Frontal cortex (tissue), 4 donors: ENCODE data around the gene BTN2A1. TPM values are rescaled to one million over a fixed set of nuclear protein-coding genes. Genes with fewer than 3 reads are reported as not detected.
"Not testable (repeated sequence)": the region's sequence is repeated elsewhere in the genome, so short reads cannot be mapped to it uniquely, and the experiment has no call there.

Experiments
- DNase-seq, 2 donors: peaks; one replicate each; pipeline ENCODE4 v3.0.0; 2012; ENCODE audit warnings: low spot score in 2 of 2
- FAIRE-seq: peaks from 2 replicates; lab custom pipeline; 2012; peaks lifted over from hg19 to GRCh38; lab: Jason Lieb, UNC
- total RNA-seq: library from RNA; depleted of rRNA; stranded (reverse); fragments of >200 nt; gene quantifications from one replicate; pipeline ENCODE4 v1.2.3, GENCODE V29; 2014
- donor health status: control.
- donor health status: control.
- donor health status: control.

The BTN2A1 gene
- total RNA-seq, 1 donor from 2014 or later = 10.2 TPM

DNA sequence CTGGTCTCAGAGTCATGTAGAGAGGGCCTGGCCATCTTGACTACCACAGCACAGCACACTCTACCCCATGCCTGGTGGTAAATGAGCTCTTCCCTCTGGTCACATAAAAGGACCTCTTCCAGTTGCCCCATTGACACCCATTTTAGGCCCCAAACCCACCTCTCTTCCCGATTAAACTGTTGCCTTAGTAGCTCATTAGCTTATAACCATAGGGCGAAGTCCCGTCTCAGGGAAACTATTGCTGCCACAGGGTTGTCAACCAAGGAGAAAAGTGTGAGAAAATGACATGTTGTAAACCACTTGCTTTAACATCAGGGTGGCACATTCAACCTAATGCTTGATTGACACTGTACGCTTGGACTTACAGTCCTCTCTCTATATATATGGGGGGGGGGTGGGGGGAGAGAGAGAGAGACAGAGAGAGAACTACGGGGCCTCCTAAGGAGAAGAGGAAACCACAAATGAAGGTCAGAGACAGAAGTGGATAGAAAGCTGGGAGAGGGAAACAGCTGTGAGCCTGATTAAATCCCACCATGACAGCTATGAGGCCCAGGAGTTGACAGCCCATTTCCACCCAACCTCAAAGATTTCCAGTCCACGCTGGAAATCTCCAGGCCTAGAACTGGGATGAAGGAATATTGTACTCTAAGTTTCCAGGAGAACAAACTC, 27.5 kb downstream of the BTN2A1 start:
- no peak for FAIRE-seq

DNA sequence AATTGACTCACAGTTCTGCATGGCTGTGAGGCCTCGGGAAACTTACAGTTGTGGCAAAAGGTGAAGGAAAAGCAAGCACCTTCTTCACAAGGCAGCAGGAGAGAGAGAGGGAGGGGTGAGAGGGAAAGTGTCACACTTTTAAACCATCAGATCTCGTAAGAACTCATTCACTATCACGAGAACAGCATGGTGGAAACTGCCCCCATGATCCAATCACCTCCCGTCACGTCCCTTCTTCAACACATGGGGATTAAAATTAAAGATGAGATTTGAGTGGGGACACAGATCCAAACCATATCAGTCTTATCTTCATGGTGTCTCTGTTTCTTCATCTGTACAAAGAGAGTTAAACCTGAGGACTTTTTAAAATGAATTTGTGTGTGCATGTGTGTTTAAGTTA, 28.6 kb downstream of the BTN2A1 start:
- DNase-seq (no peak), FAIRE-seq (no peak)

More for the DNA sequence above, 27.5 kb downstream of the BTN2A1 start:
- DNase-seq = no peak

DNA sequence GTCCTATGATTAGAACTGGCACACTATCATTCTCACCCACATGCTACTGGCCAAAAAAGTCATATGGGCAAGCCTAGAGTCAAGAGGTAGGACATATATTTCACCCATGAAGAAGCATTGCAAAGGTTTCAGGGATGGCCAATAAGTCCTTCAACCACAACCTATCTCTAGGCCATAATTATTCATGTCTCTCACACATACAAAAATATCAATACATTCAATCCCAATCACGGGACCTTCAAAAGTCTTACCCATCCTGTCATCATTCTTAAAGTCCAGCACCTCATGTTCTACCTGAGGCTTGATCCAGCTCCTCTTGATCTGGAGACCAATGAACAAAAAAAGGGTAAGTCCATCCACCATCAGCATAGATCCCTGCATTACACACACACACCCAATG, 29.7 kb downstream of the BTN2A1 start:
- DNase-seq (no peak), FAIRE-seq (no peak)

DNA sequence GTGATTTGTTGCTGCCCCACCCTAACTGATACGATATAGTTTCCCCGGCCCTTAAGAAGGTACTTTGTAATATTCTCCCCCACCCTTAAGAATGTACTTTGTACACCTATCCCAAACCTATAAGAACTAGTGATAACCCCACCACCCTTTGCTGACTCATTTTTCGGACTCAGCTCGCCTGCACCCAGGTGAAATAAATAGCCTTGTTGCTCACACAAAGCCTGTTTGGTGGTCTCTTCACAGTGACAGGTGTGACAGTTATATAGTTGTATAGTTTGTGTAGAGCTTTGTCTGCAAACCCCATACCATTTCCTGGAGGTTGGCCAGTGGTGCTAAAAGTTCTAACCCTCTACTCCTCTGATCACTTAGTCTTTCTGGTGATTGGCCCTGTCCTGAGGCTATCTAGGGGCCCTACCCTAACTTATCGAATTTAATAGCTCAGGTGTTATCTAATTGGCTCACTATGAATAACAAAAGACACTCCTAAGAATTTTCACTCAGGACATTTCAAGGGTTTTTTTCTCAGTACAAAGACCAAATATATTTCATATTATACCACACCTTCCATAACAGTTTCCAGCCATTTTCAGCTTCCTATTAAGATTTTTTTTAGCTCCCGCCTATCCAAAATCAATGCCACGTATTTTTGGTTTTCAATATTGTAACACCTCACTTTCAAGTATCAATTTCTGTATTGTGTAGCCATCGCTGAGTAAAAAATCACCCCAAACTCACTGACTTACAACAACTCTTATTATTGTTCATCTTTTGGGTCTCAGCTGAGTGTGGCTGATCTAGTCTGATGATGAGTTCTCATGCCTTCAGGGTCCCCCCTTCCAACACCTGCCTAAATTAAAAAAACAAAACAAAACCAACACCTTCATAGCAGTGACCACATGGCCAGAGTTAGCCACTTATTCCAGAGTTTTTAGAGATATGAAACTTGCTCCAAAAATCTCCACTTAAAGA, 32.5 kb downstream of the BTN2A1 start:
- no peak for DNase-seq
- no peak for FAIRE-seq

DNA sequence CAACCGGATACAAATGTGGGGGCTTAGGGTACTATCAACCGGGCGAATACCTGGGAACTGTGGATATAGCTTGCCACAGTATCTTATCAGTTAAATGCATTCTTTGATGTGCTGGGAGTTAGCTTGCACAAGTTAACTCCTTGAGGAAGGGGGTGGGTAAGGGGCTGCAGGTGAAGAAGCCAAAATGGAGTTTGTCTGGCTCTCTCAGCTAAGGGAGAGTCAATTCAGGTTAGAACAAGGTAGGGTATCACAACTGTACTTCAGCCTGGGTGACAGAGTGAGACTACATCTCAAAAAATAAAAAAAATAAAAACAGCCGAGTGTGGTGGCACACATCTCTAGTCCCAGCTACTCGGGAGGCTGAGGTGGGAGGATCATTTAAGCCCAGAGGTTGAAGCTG, 33.8 kb downstream of the BTN2A1 start:
- no peak for DNase-seq
- no peak for FAIRE-seq

DNA sequence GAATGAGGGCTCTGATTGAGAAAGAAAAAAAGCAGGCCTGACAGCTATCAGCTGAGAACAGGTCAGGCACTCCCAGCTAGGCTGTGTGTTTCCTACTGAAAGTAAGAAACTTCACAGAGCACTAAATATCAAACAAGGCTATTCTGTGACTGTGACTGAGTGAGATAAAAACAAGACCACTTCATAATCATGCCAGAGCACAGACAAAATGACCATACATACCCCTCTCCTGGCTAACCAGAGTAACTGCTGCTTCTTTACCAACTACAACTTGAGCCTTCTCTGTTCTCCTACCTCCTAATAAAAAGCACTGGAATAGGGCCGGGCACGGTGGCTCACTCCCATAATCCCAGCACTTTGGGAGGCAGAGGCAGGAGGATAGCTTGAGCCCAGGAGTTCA, 35.5 kb downstream of the BTN2A1 start:
- no peak for FAIRE-seq
- no peak for DNase-seq

DNA sequence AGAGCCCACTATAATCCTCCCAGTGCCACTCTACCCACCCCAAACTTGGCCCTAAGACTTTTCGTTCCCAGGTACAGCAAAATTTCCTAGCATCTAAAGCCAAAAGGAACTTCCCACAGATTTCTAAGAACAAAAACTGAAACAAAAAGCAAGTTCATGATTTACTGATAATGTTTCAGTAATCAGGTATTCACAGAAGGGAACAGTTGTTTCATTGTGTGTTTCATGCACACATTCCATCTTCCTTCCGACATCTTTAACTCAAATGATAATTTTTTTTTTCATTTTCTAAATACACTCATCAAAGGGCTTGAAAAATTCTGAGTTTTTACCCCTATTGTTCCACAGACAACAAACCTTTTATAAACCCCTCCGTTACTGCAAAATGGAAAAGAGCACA, 36.4 kb downstream of the BTN2A1 start:
- DNase-seq = no peak
- no peak for FAIRE-seq

DNA sequence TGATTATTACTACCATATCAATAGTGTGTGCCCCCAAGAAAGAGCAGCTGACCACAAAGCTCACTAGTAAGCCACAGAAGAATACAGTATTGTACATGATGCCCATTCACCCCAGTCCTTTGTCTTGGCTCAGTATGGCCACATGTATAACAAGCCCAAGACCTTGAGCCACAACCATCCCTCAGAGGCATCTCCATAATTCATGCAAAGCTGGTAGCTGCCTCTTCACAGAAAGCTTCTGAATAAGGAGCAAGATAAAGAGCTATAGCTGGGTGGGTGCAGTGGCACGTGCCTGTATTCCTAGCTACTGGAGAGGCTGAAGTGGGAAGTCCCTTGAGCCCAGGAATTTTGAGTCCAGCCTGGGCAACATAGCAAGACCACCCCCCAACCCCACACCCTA, 37.5 kb downstream of the BTN2A1 start:
- FAIRE-seq = no peak

DNA sequence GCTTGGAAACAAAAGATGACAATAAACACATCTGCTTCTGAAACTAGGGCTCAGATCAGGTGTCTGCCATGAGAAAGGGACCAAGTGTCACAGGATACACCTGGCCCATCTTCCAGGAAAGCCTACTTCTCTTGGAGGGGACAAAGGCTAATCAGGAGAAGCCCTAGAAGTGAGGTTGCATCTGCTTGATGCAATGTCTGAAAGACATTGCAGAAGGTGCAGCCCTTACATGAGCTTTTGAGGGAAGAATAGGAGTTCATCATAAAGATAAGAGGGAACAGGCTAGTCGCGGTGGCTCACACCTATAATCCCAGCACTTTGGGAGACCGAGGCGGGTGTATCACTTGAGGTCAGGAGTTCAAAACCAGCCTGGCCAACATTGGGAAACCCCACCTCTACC, 39.9 kb downstream of the BTN2A1 start:
- DNase-seq = no peak
- FAIRE-seq = no peak

More for the DNA sequence above, 37.5 kb downstream of the BTN2A1 start:
- no peak for DNase-seq

DNA sequence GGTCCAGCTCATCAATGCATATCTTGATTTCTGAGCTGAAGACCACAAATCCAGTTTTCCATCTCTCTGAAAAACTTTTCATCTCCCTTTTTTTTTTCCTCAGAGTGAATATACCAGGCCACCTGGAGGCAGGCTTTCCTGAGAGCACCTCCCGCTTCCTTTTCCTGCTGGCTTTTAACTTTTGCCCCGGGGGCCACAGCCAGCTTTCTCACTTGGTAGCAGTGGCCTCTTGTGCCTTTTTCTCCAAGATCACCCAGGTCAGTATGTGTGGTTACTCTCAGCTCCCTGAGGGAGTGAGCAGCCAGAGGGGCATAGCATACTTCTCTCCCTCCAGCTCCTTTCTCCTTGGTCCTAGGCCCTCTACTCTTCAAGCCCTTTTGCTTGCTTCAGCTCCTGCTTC, 42.3 kb downstream of the BTN2A1 start, which contains the start of gene BTN1A1:
Gene BTN1A1 (plus strand): TSS at position 202 of the 400 bp plus-strand sequence. CDS start 984 bp downstream, outside the sequence.
- FAIRE-seq = no peak
- DNase-seq = no peak

DNA sequence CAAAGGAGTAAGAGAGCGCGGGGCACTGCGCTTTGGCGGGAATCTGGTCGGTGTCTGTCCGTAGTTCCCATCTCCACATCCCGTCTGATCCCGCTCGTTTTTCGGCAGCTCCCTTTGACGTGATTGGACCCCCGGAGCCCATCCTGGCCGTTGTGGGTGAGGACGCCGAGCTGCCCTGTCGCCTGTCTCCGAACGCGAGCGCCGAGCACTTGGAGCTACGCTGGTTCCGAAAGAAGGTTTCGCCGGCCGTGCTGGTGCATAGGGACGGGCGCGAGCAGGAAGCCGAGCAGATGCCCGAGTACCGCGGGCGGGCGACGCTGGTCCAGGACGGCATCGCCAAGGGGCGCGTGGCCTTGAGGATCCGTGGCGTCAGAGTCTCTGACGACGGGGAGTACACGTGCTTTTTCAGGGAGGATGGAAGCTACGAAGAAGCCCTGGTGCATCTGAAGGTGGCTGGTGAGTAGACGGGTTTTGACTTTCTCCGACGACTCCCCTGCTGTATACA, 43.8 kb downstream of the BTN2A1 start:
- DNase-seq (peak in 1 of 2 donors; percentile 28), FAIRE-seq (no peak)

DNA sequence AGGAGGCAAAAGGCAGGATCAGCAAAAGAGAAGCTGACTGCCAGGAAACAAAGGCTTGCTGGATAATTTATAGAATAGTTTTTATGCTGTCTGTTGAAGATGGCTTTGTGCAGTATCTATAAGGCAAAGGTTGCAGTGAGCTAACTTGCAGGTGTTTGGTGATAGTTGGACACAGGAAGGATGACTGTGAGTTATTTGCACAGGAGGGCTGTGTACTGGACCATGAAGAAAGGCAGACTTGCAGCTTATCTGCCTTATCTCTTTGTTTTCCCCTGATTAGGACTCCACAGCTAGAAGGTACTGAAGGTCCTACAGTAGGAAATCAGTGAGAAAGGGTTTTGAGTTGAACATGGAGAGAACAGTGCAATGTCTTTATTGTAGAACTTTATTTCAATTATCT, 44.4 kb downstream of the BTN2A1 start:
- DNase-seq (no peak), FAIRE-seq (no peak)

DNA sequence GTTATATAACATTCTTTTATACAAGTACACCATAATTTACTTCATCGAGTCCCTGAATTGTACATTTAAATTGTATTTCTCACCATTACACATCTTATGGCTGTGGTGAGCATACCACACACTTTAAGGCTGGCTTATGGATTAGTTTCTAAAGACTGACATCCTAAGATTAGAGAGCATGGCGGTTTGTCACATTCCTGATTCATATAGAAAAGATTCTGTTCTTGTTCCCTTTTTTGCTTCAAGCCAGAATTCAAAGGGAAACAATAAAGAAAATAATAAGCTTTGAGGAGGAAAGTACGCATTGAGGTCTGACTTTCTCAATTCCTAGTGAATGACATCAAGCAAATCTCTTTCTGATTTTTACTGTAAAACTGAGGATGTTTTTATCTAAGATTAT, 44.9 kb downstream of the BTN2A1 start:
- DNase-seq (no peak), FAIRE-seq (no peak)

DNA sequence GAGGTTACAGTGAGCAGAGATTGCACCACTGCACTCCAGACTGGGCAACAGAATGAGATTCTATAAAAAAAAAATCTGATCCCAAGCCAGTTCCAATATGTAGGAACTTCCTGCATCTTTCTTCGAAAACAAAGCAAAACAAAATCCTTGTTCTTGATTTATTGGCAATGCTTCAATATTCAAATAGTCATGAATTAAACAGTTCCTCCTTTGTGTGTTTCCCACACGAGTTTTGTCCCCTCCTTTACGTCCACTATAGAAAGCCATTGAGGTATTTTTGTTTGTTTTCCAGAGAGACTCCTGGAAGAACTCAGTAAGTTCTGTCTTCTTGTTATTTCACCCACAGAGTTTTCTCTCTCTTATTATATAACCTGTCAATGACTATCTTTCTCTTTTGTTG, 49.9 kb downstream of the BTN2A1 start:
- FAIRE-seq (no peak), DNase-seq (no peak)

DNA sequence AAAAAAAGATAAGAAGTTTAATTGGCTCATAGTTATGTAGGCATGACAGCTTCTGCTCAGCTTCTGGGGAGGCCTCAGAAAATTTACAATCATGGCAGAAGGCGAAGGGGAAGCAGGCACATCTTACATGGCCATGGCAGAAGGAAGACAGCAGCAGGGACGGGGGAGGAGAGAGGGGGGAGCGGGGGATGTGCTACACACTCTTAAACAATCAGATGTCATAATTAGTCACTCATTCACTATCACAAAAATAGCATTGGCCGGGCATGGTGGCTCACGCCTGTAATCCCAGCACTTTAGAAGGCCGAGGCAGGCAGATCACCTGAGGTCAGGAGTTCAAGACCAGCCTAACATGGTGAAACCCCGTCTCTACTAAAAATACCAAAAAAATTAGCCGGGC, 53.3 kb downstream of the BTN2A1 start:
- FAIRE-seq = not testable (repeated sequence)

DNA sequence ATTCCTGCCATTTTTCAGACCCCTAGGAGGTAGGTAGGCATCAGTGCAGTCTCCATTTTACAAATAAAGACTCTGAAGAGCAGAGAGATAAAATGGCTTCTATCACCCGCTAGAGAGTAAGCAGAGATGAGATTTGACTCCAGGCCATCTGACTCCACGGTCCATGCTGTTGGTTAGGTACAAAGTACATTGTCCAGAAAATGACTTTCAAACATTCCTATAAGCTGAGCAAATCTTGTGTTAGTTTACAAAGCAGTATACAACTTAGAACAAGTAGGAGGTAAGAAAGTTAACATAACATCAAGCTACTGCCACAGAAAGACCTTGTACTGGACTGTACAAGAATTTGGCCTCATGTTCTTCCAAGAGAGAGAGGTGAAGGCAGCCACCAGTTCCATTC, 57.2 kb downstream of the BTN2A1 start:
- DNase-seq (no peak), FAIRE-seq (no peak)

More for the DNA sequence above, 53.3 kb downstream of the BTN2A1 start:
- DNase-seq = not testable (repeated sequence)

DNA sequence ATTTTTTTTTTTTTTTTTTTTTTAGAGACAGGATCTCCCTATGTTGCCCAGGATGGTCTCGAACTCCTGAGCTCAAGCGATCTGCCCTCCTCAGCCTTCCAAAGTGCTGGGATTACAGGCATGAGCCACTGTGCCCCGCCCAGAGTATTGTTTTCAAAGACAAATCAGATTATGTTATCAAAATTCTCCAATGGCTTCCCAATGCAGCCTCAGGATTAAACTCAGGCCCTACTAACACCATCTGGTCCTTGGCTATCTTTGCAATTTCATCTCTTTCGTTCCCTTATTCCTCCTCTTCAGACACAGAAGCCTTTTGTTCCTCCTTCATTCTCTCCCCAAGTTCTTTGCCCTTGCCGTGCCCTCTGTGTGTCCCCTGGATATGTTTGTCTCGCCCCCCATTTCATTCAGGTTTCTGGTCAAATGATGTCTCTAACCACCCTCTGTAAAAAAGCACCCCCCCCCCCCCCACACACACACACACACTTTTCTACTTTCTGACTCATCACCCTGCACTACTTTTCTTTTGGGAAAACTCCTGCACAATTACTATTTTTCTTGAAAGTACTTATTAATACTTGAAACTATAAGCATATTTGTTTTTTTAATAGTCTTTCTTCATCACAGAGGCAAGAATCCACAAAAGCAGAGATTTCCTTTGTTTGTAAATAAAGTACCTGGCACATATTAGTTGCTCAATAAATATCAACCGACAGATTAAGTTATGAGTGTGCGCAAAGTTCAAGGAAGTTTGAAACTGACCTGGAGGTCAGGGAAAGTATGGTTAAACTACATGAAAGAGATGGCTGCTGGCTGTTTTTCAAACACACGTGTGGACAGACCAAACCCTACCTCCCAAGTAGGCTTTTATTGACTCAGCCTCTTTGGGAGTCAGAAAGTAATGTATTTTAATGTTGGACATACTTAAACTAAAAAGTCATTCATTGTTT, 59.0 kb downstream of the BTN2A1 start:
- DNase-seq = no peak
- FAIRE-seq = no peak
